Measurements from ENCODE around the gene SPRED1.

DNA sequence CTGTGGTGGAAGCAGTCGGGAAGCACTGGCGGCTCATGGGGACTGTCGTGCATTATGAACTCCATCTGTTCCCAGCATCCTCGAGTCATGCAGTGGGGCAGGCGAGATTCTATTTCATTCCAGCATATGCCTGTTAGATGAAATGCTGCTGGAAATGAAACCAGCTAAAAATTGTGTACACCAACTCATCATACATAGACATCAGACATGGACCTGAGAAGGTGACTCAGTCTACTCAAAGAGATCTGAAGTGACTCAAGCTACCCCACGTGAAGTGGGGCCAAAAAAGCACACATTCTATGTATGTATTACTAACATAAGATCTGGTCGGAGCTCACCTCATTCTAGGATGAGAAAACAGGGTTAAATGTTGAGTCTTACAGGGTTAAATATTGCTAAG, 153.8 kb downstream of the SPRED1 start:
- no peak for TF ChIP-seq POLR2AphosphoS5 (IDR thresholded peaks at IDR 0.05)
- no peak for TF ChIP-seq POLR2A (IDR thresholded peaks at IDR 0.05)
- TF ChIP-seq, protein P1, sequence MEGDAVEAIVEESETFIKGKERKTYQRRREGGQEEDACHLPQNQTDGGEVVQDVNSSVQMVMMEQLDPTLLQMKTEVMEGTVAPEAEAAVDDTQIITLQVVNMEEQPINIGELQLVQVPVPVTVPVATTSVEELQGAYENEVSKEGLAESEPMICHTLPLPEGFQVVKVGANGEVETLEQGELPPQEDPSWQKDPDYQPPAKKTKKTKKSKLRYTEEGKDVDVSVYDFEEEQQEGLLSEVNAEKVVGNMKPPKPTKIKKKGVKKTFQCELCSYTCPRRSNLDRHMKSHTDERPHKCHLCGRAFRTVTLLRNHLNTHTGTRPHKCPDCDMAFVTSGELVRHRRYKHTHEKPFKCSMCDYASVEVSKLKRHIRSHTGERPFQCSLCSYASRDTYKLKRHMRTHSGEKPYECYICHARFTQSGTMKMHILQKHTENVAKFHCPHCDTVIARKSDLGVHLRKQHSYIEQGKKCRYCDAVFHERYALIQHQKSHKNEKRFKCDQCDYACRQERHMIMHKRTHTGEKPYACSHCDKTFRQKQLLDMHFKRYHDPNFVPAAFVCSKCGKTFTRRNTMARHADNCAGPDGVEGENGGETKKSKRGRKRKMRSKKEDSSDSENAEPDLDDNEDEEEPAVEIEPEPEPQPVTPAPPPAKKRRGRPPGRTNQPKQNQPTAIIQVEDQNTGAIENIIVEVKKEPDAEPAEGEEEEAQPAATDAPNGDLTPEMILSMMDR (IDR thresholded peaks at IDR 0.05) = no peak
- no peak for TF ChIP-seq EP300 (IDR thresholded peaks at IDR 0.05)
